HS-5 (cell line): ENCODE results near the gene ABCC8.

Source experiments
- DNase-seq: peaks from one replicate; pipeline ENCODE4 v3.0.0-alpha.2; 2012; ENCODE audit warnings: low read depth

Gene ABCC8

DNA sequence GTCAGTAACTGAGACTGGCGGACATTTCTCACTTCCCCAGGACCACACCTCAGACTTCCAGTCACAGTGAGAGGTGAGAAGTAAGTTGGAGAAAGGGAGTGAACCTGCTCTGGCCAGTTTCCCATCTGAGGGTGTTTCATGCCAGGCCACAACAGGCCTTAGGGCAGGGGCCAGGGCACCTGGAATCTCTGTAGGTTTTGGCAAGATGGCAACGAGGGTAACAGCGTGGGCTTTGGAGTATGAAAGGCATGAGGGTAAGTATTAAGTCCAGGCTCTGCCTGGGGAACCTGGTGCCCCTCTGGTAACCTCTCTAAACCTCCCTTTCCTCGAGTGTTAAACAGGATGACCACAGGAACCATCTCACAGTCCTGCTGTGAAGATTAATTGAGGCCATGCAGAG is 28.5 kb upstream of the ABCC8 start:
- no peak for DNase-seq

GRCh38 chr11:17504330-17505107 is 27.9 kb upstream of the ABCC8 start:
- peak; percentile 24 for DNase-seq

DNA sequence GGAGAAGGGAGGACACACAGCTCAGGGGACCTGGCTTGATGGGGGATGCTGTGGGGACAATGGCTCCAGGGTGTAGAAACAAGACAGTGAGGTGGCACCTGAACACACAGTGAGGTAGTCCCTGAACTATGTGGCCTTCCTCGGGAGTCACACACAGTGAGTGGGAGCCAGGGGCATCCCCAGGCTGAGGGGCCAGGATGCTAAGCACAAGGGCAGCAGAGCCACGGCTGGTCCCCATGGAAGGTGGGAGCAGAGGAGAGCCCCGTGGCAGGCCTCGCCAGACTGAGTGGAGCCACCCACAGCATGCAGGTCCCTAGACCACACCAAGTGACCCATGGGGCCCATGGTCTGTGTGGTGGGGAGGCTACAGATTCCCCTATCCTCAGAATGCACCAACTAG is 26.0 kb upstream of the ABCC8 start:
- no peak for DNase-seq

DNA sequence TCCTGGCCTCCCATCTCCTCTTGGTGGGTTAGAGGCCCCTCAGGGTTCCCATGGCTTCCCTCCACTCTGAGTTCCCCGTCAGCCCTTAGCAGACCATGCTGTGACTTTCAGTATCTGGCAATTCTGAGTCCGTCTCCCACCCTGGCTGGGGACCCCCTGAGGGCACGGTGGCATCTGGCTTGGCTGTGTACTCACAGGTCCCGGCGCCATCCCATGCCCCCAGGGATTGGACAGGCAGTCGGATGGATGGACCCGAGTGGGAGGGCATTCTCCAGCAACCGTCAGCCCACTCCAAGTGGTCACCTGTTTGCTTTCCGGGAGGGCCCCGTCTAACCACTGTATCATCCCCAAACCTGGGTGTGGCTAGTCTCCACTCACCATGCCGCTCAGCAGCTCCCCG is 24.0 kb upstream of the ABCC8 start:
- DNase-seq, result no peak

DNA sequence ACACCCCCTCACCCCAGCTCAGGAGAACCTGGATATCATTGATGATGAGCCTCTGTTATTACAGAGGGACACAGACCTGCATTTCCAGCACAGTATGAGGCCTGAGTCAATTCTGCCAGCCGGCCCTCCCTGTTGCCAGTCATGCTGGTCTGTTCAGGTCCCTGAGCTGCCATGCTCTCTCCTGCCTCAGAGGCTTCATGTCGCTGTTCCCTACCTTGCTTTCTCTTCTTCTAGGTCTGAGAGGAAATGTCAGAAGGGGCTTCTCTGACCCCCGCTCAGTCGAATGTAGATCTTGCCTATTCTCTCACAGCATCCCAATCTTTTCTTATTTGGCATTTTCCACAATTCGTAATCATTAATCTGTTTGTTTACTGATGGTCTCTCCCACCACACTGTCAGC is 21.8 kb upstream of the ABCC8 start:
- DNase-seq, result no peak

DNA sequence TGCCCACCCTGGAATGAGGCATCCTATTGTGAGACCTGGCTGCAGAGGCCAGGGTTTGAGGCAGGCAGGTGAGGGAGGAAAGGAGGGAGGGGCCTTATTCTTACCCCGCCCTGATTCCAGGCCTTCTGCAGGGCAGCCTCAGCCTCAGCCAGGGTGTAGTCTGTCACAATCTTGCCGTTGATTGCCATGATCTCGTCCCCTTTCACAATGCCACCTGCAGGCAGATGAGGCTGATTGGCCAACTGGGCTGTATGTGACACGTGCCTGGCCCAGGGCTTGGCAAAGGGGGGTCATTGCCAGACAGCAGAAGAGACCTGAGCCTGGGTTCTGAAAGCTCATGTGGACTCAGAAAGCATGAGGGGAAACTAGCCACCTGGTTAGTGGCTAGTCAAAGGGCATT is 21.4 kb upstream of the ABCC8 start:
- DNase-seq, result no peak

DNA sequence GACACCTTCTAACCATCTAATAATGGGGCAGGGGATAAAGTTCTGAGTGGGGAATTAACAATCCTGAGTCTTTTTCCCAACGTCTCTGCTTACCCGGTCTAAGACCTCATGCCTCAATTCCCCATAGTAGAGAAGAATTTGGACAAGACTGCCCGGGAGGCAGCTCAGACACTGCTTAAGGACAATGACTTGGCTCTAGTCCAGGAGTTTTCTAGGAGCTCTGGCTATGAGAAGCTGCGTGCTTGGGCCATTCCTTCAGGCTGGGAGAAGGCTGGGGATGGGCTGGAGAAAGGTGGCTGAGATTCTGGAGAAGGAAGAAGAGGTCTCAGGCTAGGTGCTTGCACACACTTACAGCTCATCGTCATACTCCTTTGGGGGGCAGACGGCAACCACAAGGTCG is 19.8 kb upstream of the ABCC8 start:
- DNase-seq, result no peak

- no peak for DNase-seq
These were observed 17.4 kb upstream of the ABCC8 start for GRCh38 chr11:17494019-17494418.

- DNase-seq, result no peak
These were observed 14.3 kb upstream of the ABCC8 start for GRCh38 chr11:17490938-17491337.

DNA sequence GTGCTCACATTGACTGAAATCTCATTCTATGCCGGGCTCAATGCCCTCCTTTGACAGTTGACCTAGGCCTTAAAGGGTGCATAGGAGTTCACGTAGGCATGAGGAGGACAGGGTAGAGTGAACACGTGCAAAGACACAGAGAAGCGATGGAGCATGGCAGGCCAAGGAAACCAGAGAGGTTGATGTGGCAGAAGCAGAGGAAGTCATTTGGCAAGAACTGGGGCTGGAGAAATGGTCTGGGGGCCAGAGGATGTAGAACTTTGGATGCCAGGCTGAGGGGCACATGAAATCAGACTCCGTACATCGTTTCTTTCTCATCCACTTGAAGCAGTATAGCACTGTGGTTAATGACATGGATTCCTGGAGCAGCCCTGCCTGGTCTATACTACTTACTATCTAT is 13.6 kb upstream of the ABCC8 start:
- DNase-seq, result no peak

GRCh38 chr11:17489751-17490150 is 13.1 kb upstream of the ABCC8 start:
- no peak for DNase-seq

DNA sequence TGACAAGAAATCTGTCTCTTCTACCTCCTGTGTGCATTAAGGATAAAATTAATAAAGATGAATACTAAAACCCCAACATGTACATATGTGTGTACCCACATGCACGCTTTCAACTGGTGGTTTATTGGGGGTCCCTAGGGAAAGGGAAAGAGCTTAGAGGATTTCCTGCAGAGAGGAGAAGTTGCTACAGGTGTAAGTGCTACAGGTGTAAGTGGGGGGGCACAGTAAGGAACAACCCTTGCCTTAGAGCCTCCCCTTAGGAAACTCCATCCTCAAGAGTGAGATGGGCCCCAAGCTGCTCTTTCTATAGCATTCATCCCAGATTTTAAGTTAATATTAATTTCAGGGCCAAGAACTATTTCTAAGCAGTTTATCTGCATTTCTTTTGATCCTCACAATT is 11.9 kb upstream of the ABCC8 start:
- no peak for DNase-seq

DNA sequence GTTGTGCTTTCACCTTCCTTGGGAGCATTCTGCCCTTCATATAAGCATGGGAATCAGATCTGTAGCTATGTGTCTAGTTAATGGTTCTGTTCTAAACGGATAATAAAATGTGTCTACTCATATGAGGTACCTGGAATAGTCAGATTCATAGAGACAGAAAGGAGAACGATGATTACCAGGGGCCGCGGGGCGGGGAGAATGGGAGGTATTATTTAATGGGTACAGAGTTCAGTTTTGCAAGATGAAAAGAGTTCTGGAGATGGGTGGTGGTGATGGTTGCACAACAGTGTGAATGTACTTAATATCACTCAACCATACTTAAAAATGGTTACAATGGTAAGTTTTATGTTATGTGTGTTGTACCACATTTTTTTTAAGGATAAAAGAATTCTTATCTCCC is 10.0 kb upstream of the ABCC8 start:
- no peak for DNase-seq

GRCh38 chr11:17483505-17483904 is 6.9 kb upstream of the ABCC8 start:
- no peak for DNase-seq

GRCh38 chr11:17481905-17482304 is 5.3 kb upstream of the ABCC8 start:
- DNase-seq, result no peak

GRCh38 chr11:17479284-17480214 is 2.9 kb upstream of the ABCC8 start:
- DNase-seq, result no peak

GRCh38 chr11:17478070-17478469 is 1.4 kb upstream of the ABCC8 start:
- DNase-seq, result no peak

DNA sequence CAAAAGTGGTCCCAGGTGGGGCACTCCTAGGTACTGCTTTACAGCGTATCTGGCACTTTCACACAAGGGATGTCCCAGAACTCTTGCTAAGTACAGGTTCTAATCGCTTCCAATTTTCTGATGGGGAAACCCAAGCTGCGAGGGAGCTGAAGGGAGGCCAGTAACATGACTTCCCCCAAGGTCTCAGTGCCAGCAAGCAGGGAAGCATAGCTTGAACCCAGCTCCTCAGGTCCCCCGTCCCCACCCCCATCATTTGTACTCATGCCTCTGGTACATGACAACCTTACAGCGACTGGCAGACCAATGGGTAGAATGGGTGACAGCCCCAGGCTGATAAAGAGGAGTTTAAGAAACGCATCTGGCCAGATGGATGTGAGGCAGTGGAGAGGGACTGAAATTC is 716 bp upstream of the ABCC8 start:
- no peak for DNase-seq

- DNase-seq, result no peak
These were observed 364 bp upstream of the ABCC8 start for GRCh38 chr11:17477084-17477333.

GRCh38 chr11:17475666-17476316 is 854 bp downstream of the ABCC8 start:
- DNase-seq, result no peak

- no peak for DNase-seq
These were observed 3.4 kb downstream of the ABCC8 start for GRCh38 chr11:17473071-17473744.

- no peak for DNase-seq
These were observed 4.2 kb downstream of the ABCC8 start for GRCh38 chr11:17472467-17472866.

- no peak for DNase-seq
These were observed 5.1 kb downstream of the ABCC8 start for GRCh38 chr11:17471501-17471900.
